Cerebellar cortex (tissue), 1 donor: ENCODE data around the gene SETD3.
A peak's percentile ranks its signal among the peaks of the same experiment; 100 is the strongest.

Experiments
- DNase-seq: peaks from one replicate; pipeline ENCODE4 v3.0.0-alpha.2; 2015; ENCODE audit warnings: low spot score

Gene SETD3

DNA sequence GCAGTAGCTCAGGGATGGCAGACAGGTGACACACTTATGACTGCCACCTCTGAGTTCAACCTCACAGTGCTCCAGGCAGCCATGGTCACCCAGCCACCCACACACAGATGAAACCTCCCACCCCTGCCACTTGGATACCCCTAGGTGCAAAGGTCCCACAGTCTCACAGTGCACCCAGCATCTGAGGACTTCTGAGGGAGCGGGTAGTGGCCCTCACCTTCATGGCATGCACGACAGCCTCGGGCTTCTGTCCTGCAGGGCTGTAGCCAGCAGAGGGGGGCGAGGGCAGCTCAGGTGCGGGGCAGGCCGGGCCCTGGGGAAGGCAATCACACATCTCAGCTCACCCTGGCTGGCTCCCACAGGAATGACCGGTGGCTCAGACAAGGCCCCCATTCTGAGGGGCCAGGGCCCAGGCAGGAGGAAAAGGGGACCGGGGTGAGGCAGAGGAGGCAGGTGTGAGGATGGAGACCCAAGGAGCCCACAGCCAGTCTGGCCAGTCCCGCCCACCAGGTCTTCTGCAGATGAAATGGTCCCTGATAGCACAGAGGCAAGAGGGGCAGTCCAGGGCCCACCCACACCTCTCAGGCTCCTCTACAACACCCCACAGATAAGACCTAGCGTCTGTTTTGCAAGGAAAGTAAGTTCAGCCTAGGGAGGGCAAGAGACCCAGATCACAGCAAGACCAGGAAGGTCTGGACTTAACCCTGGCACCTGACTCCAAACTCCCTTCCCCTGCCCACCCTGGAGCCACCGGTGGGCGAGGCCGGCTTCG lies 36.4 kb upstream of the SETD3 start:
- no peak for DNase-seq

- no peak for DNase-seq
These were observed 35.7 kb upstream of the SETD3 start for GRCh38 chr14:99516156-99516870.

DNA sequence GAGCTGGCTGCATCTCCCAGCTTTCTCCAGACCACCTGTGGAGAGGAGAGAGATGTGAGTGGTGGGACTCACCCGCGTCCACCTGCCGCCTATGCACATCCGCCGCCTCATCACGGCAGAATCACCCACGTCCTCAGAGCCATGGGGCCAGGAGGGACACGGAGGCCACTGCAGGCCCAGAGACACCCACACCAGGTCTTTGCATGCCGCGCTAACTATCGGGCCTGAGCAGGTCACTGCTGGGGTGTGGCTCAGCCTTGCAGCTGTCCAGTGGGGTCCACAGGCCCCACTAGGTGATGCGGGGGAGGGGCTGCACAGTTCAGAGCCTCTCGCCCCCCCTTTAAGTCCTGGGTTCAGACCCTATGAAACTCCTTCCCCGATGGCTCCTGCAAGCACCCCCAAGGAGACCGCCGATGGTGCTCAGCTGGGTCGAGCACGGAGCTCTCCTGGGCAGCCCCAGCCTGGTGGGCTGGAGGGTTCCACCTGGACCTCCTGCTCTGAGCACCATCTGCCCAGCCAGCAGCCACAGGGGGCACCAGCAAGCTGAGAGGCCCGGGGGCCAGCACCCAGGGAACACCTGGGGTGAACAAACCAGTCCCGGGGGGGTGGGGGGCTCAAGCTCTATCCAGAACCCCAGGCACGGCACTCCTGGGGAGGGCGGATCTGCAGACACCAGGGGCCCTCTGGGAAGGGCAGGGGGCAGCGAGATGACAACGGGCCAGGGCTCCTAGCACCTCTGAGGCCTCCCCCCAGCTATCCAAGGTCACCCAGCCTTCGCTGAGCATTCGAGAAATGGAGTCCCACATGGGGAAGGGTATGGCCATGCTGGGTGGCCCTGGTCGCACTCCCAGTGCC lies 34.9 kb upstream of the SETD3 start:
- no peak for DNase-seq

DNA sequence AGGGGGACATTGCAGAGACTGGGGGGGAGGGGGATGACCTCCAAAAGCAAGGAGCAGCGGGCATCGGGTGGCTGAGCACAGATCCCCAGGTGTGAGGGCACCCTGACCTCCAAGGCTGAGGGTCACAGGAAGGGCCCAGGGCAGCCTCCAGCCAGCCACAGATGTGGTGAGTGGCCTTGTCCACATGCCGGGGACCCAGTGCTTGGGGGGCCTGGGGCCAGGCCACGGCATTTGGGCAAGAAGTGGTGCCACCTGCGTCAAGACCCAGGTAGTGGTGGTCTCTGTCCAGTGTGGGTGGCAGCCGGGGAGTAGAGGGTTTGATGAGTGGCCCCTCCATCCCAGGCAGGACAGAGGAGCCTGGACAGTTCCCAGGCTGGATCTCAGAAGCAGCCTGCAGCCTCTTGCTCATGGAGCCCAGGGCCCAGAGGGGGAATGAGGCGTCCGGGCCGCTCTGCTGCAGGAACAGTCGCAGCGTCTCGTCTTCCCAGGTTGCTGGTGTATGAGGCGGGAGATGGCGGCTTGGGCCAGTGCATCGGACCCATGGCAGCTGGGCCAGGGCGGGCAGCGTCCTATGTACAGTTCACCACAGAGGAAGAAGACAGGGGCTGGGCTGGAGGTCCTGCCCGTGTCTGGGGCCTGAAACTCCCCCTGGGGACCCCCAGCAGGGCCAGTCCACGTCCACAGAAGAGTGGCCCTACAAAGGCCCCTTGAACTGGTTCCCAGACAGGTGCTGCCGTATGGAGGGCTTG lies 34.1 kb upstream of the SETD3 start:
- no peak for DNase-seq

DNA sequence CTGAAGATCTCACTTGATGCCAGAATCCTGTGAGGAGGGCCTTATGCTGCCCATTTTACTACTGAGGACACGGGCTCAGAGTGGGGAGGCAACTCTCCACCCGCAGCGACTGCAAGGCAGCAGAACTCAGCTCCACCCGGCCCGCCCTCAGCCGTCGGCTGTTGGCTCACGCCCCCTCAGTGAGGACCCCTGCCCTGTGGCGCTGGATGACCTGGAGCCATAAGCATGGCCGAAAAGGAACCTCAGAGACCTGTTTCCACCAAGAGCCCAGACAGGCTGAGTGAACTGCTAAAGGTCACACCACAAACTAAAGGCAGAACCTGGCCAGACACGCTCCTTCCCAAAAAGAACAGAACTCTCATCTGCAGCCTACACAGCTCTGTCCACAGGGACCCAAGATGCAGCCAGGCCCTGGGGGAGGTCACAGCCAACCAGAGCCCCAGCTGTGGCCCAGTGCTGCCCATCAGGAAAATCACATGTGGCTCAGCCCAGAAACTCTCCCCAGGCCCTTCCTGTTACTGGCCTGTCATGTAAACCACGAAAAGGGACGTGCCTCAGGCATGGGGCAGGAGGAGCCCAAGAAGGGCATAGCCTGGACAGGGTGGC lies 33.4 kb upstream of the SETD3 start:
- no peak for DNase-seq

DNA sequence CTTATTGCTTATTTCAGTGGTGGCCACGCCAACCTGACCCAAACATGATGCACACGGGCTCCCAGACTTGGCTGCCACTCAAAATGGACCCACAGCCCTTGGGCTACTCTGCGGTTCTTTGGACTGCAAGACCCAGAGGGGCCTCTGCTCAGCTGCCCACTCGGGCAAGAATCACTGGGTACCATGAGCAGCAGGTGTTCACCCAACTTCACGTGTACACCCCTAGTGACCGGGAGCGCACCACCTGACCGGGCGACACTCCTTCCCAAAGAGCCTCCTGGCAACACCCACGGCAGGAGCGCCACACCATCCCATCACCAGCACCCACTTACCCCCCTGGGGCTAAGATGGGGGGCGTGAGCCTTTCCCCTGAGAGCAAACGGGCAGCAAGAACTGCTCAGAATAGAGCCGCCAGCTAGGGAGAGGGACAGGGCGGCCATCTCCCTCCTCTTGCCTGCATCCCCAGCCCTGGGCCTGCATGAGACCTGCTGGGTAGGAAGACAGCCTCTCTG lies 32.6 kb upstream of the SETD3 start:
- DNase-seq, result no peak

- DNase-seq, result no peak
These were observed 32.0 kb upstream of the SETD3 start for GRCh38 chr14:99512571-99513182.

DNA sequence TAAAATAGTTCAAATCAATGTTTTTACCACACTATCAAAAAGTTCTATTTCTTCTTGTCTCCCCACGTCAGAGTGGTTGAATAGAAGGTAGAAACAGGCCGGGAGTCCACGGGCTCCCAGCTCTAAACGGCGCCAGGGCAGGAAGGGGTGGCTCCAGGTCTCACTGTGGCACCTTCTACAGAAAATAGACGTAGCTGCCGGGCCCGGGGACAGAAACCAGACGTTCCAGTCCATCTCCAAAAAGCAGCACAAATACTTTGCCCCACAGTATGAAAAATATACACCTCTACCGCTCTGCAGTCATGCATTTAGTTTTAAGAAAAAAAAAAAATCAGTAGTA lies 31.4 kb upstream of the SETD3 start:
- DNase-seq, result no peak

- no peak for DNase-seq
These were observed 30.9 kb upstream of the SETD3 start for GRCh38 chr14:99511421-99512109.

DNA sequence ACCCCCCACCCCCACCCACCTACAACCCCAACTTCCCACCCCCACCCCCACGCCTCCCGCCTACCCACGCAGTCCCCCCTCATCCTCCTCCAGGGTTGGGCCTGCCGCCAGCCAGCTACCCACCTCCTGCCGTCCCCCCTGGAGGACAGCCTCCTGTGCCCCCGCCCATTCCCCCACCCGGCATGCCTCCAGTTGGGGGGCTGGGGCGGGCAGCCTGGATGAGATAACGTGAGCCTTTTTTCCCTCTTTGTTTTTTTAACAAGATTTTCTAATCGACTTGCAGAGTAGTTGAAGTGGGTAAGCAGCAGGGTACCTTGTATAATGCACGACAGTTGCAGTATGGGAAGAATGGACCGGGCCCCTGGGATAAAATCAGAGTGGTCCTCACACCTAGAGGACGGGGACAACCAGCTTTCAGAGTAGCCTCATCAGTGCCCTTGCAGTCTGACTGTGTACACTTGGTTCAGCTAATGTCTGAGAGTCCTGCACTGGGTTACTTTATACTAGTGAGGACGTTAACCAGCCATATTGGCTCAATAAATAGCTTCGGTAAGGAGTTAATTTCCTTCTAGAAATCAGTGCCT lies 30.0 kb upstream of the SETD3 start:
- DNase-seq, result no peak

DNA sequence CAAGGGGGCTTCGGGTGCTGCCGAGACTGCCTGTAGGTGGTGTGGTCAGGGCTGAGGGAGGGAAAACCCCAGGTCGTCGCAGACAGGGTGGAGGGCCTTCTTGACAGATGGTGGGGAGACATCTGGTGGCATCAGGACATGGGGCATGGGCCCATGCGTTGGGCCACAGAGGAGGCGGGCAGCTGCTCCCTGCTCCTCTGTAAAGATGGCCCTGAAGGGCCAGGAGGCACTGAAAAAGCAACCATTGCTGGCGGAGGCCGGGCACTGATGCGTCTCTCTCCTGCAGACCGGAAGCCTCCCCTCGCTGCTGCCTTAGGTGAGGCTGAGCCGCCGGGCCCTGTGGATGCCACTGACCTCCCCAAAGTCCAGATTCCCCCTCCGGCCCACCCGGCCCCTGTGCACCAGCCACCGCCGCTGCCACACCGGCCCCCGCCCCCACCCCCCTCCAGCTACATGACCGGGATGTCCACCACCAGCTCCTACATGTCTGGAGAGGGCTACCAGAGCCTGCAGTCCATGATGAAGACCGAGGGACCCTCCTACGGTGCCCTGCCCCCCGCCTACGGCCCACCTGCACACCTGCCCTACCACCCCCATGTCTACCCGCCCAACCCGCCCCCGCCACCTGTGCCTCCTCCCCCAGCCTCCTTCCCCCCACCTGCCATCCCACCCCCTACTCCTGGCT lies 29.4 kb upstream of the SETD3 start:
- DNase-seq, result no peak

DNA sequence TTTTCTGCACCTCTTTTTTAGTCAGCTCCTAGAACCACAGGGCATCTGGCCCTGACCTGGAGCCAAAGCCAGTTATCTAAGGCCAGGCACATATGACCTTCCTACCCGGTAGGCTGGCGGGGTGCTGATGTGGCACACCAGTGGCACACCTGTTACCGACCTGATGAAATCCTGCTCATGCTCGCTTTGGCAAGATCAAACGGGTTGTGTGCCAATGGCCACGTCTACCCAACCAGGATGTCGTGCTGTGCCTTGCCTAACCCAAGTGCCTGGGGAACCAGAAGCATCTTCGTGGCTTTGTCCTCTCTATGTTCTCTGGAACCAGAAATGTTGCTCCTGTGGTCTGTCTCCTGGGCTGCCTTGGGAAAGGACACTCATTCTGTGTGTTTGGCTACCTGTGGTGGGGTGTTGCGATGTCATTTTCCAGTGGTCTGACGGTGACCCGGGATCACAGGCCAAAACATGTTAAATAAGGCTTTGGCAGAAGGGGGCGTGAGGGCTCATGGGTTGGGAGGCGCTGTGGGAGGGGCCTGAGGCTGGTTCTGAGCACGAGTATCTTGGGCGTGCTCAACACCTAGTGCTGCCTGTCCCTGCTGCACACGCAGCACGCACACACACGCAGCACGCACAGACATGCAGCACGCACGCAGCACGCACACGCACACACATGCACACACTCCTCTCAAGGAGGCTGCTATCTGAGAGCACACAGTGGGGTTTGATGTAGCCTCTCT lies 28.4 kb upstream of the SETD3 start:
- peak; percentile 58 for DNase-seq

DNA sequence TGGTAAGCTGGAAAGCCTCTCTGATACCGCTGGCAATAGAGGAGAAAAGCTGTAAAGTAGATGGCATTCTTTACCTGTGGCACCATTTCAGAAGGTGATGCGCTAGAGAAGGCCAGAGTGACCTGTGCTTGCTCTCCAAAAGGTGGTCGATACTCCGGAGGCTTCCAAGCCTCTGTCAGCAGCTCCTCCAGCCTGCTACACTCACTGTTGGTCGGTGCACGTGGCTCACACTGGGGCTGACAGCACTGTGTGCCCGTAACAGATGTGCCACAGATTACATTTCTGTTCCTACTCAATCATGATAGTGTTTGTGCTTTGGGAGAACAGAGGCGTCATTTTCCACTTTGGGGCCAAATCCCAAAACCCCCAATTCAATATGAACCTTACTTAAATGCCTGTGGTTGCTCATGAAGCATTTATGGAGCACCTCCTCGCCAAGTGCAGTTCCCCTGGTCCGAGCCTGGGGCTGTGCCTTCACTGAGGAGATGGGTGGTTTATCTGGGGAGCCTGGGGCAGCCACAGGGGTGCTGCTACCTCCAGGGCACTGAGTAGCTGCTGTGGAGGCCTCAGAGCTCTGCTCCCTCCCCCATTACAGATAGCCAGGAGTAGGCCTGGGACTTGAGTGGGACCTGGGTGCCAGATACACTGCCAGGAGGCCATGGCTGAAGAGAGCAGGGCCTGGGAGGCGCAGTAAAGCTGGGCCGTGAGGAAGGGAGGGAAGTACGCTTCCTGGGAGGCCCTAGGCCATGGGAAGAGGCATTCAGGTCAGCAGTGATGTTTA lies 27.4 kb upstream of the SETD3 start:
- DNase-seq, result no peak

DNA sequence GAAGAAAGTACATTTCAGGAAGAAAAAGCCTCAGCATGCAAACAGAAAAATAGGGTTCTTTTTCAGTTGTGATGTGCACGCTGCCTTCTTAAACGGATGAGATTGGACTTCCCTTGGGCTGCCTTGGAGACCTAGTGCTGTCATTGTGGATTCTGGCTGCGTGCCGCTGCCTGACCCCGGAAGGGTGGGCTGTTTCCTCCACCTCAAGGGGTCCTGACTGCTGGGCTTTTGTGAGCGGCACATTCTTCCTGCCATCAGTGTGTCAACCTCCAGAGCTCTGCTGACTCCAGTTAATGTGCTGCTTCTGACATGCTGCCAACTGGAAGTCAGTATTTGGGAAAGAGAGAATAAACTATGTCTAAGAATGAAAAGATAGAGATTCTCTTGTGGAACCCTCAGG lies 25.6 kb upstream of the SETD3 start:
- DNase-seq, result no peak

DNA sequence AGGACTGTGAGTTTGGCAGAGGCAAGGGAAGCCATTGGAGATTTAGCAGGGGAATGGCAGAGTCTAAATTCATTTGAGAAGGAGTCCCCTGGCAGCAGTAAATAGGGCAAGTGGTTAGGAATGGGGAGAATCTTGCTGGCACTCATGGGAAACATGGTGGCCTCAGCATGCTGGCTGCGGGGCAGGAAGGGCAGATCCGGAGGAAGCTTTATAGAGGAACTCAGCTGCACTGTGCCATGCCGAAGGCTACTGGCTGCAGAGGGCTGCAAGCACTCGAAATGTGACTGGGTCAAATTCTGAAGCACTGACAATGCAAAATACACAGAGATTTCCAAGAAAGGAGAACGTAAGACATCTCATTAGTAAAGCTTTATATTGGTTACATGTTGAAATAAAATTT lies 24.4 kb upstream of the SETD3 start:
- no peak for DNase-seq

DNA sequence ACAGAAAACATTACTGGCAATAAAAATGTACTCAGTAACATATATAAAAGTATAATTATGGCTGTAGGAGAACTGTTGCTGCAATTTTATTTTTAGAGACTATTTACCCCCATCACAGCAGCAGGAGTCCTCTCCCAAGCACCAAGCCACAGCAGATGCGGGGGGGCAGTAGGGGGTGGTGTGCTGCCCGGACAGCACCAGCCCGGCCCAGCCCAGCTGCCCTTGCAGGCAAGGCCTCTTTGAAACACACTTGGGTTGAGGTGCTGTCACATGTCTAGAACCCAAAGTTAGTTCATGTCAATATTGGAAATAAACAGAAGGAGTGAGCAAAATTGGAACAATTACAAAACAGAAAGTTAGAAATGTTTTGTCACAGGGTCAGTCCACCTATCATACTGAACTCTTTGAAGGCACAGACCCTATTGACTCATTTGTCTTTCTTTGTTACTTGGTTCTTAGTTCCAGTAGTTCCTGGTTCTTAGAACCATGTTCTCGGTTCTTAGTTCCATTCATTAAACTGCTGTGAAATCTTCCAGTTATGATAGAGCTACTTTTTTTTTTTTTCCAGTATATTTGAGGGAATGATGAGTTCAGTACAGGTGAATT lies 23.3 kb upstream of the SETD3 start:
- DNase-seq, result no peak

DNA sequence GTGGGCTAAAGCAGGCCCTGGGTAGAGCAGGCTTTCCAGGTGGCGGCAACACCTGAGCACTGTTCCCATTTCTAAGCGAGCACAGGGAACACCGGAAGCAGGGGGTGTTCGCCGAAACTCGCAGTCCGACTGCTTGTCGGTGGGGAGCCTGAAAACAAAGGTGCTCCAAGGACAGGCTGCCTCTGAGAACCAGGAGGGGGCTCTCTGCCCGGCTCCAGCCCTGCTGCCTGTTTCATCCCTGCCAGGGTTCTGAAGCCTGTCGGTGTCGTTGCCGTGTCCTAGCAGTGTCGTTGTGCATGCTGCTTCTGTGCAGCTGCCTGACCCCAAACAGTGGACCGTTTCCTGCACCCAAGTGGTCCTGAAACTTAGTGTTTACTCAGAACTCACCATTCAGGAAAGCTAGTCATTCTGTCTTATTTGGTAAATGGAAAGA lies 22.3 kb upstream of the SETD3 start:
- DNase-seq, result no peak
